ENCODE results near the gene SPATA33.
"Not testable (repeated sequence)": the region's sequence is repeated elsewhere in the genome, so short reads cannot be mapped to it uniquely, and the experiment has no call there.

The SPATA33 gene

GRCh38 chr16:89629827-89630610, 27.6 kb upstream of the SPATA33 start:
- no peak for DNase-seq

- no peak for DNase-seq
Measured at GRCh38 chr16:89633064-89633631, 24.5 kb upstream of the SPATA33 start.

DNA sequence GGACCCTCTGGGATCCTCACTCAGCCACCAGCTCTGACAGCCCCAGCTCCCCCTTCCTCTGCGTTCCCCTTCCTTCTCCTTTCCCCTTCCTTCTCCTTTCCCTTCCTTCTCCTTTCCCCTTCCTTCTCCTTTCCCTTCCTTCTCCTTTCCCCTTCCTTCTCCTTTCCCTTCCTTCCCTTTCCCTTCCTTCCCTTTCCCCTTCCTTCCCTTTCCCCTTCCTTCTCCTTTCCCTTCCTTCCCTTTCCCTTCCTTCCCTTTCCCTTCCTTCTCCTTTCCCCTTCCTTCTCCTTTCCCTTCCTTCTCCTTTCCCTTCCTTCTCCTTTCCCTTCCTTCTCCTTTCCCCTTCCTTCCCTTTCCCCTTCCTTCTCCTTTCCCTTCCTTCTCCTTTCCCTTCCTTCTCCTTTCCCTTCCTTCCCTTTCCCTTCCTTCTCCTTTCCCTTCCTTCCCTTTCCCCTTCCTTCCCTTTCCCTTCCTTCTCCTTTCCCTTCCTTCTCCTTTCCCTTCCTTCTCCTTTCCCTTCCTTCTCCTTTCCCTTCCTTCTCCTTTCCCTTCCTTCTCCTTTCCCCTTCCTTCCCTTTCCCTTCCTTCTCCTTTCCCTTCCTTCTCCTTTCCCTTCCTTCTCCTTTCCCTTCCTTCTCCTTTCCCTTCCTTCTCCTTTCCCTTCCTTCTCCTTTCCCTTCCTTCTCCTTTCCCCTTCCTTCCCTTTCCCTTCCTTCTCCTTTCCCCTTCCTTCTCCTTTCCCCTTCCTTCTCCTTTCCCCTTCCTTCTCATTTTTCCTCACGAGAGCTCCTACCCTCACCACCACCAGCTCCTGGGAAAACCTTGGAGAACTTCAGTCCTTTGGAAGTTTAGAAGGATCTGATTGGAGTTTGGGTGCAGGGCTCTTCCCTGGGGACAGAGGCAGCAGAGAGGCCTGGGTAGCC, 22.9 kb upstream of the SPATA33 start:
- not testable (repeated sequence) for DNase-seq

- no peak for DNase-seq
Measured at GRCh38 chr16:89636663-89637062, 21.0 kb upstream of the SPATA33 start.

- DNase-seq, result no peak
Measured at GRCh38 chr16:89637379-89637778, 20.3 kb upstream of the SPATA33 start.

DNA sequence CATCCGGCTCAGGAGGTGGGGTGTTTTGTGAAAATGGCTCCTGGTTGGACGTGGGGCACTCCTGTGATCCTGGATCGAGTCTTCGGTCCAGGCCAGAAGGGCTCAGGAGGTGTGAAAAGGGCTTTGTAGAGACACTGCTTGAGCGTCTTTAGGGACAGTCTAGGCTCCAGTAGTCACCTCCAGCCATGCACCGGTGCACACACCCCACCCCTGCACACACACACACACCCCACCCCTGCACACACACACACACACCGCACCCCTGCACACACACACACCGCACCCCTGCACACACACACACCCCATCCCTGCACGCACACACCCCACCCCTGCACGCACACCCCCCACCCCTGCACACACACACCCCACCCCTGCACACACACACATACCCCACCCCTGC, 19.2 kb upstream of the SPATA33 start:
- DNase-seq, result no peak

- no peak for DNase-seq
Measured at GRCh38 chr16:89639385-89639784, 18.3 kb upstream of the SPATA33 start.

GRCh38 chr16:89641458-89642119, 16.0 kb upstream of the SPATA33 start:
- DNase-seq, result no peak

- DNase-seq, result no peak
Measured at GRCh38 chr16:89642574-89642973, 15.1 kb upstream of the SPATA33 start.

DNA sequence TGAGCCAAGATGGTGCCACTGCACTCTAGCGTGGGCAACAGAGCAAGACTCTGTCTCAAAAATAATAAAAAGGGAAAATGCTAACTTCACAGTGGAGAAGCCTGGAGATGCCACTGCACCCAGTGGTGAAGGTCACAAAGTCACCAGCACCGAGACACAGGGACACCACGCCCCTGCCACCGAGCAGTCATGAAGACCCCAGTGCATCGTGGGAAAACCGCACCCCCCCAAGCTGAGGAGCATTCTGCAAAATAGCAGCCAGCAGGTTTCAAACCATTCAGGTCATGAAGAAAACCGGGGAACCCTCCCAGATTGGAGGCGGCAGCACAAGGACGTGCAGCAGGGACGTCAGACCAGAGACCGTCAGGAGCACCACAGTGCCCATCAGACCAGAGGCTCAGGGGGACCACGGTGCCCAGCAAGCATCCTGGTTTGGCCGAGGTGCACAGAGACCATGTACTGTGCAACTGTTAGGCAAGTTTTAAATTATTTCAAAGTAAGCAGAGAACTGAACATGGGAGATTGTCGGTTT, 13.8 kb upstream of the SPATA33 start:
- no peak for DNase-seq

DNA sequence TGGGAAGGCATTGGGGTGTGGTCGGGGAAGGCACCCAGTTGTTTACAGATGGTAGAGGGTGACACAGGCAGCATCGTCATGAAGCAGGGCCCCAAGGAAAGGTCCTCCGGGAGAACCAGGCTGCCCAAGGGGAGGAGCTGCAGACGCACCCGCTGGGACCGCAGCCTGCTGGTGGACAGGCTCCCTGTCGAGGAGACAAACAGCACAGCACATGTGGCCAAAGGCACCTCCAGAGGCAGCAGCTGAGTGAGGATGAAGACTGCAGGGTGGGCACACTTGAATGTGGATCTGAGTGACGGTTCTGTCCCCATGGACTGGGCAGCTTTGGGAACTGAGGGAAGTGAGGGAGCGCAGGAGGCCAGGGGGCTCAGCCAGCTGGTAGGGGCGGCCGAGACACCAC, 12.5 kb upstream of the SPATA33 start:
- no peak for DNase-seq

- DNase-seq, result no peak
Measured at GRCh38 chr16:89646270-89646669, 11.4 kb upstream of the SPATA33 start.

DNA sequence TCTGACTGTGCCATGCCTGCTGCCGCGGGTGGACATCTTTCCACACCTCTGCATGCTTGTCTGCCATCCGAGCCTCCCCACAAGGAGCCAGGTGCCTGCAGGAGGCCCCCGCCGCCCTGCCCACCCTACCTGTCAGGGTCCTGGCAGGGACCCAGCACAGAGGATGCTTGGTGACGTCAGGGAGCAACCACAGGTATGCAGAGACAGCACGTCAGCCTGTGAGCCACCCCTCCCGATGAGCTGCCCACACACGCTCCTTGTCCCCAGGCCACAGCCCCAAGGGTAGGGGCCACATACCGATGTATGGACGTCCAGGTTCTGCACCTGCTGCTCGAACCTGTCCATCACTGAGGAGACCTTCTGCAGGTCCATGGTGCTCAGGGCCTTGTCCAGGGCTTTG, 10.7 kb upstream of the SPATA33 start:
- DNase-seq, result no peak

DNA sequence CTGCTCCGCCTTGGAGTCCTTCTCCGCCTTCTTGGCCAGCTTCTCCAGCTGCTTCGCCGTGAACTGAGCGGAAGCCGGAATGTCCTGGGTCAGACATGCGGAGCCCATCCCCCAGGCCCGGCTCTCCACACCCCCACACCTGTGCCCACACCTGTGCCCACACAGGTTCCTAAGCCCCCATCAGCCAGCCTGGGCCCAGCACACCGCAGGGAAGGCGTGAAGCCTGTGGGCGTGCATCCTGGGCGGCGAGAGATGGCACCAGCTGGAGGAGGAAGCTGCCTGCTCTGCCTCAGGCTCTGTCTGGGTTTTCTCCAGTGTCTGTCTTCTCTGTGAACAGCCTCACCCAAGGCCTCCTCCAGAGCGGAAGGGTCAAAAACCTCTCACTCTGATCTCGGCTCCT, 6.1 kb upstream of the SPATA33 start:
- DNase-seq, result no peak

GRCh38 chr16:89653656-89654295, 3.9 kb upstream of the SPATA33 start:
- DNase-seq, result no peak

DNA sequence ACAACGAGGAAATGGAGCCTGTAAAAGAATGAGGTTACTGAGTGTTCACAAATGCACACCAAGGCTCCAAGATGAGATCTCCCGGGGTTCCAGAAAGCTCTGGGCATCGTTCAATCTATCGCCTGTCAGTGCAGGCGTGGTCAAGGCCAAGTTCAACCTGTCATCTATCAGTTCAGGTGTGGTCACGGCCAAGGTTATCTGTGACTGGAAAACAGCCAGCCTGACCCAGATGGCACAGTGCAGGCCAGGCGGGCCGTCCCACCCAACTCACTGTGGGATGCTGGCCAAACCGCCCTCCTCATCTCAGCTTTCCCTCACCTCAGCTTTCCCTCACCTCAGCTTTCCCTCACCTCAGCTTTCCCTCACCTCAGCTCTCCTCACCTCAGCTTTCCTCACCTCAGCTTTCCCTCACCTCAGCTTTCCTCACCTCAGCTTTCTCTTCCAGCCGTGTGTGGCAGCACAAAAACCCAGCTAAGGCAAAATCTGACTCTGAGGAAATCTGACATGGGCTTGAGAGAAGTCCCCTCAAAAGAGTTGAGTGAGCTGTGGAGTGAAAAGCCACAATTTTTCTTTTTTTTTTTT, 2.5 kb upstream of the SPATA33 start:
- DNase-seq, result no peak

DNA sequence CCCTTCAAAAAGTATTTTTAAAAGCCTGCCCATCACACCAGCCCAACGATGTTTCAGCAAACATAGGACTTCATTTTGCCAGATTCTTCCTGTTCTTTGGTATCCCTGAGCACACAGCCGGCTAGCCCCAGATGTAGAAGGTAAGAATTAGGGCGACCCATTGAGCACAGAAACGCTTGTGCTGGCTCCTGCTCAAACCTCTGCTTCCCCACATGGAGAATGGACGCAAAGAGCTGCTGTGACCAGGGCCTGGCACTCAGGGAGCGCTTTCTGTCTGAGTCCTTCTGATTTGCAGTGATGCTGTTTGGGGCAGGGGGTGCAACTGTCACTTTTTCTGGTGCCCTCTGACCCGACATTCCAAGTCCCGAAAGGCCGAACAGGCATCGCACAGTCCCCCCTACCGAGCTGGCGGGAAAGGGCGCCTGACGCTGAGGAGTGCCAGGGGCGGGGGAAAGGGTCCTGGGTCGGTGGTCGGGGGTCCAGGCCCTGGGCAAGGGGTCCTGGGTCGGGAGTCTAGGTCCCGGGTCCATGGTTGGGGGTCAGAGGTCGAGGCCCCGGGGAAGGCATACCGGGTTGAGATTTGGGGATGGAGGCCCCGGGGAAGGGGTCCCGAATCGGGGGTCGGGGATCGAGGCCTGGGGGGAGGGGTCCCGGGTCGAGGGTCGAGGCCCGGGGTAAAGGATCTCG, 1.1 kb upstream of the SPATA33 start:
- no peak for DNase-seq

DNA sequence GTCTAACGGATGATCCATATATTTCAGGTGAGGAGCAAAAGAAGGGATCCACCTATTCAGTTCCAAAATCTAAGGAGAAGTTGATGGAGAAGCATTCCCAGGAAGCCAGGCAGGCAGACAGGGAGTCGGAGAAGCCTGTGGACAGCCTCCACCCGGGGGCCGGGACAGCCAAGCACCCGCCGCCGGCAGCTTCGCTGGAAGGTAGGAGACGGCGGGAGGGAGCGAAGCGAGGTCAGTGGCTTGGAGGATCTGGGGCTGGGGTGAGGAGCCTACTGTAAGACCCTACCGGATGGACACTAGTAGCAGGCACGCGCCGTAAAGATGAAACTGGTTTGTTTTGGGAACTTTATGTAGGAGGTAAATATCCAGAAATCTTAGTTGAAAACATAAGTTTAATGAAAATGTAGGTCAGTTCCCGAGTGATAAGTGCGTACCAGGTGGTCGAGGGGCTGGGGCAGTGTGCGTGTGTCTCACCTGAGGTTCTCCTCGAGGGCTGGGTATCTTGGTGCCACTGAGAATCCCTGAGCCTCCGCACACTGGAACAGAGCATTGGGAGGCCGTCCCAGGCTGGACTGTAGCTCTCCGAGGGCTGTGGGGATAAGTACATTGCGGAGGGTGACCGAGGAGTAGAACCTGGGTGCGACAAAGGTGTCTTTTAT, 714 bp downstream of the SPATA33 start:
- DNase-seq, result no peak

DNA sequence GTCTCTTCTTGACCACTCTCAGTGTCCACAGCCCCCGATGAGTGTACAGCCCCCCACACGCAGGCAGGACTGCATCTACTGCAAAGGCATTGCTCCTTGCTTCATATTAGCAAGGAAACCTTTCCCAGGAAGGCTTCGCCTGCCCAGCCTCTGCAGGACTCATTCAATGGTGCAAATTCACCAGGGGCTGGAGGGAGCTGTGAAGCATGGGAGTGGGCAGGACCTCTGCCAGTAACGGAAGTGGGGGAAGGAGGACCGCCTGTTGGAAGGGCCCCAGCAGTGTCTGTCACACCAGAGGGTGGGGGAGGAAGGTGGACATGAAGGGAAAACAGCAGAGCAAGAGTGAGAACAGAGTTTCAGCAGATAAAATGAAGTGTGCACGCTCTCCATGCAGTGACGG, 2.5 kb downstream of the SPATA33 start:
- DNase-seq, result no peak

DNA sequence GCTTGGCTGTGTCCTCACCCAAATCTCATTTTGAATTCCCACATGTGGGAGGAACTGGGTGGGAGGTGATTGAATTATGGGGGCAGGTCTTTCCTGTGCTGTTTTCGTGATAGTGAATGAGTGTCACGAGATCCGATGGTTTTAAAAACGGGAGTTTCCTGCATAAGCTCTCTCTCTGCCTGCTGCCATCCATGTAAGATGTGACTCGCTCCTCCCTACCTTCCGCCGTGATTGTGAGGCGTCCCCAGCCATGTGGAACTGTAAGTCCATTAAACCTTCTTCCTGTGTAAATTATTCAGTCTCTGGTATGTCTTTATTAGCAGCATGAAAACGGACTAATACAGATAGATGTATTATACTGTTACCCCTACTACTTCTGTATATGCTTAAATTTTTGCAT, 3.6 kb downstream of the SPATA33 start:
- DNase-seq, result no peak

DNA sequence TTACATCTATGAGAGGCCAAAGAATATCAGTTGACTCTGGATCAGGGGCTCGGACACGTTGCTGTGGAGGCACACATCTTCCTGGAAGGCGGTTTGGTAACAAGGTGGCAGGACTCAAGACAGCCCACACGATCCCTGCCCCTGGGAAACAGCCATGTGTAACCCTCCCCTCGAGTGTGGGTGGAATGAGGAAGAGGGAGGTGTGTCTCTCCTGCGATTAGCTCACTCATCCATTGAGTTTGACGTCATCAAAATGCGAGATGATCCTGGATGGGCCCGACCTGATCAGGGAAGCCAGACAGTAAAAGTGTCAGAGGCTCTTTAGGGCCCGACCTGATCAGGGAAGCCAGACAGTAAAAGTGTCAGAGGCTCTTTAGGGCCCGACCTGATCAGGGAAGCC, 6.6 kb downstream of the SPATA33 start:
- DNase-seq, result not testable (repeated sequence)
